NCI-H1417 treated with DMSO at 0.1 percent for 48 hours (cell line): ENCODE results near the gene AKAP1.

Experiments
- DNase-seq: peaks from one replicate; lab custom pipeline; 2025; lab: John Stamatoyannopoulos, UW

The AKAP1 gene

GRCh38 chr17:57165754-57166153, 80.7 kb downstream of the AKAP1 start:
- no peak for DNase-seq

GRCh38 chr17:57166803-57167202, 81.8 kb downstream of the AKAP1 start:
- no peak for DNase-seq

DNA sequence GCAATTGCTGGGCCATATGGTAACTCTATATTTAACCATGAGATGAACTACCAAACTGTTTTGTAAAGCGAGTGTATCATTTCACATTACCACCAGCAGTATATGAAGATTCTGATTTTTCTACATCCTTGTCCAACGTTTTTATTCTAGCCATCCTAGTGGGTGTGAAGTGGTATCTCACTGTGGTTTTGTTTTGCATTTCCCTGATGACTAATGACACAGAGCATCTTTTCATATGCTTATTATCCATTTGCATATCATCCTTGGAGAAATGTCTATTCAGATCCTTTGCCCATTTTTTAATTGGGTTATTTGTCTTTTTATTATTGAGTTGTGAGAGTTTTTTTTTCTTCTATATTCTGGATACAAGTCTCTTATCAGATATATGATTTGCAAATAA, 83.6 kb downstream of the AKAP1 start:
- no peak for DNase-seq

DNA sequence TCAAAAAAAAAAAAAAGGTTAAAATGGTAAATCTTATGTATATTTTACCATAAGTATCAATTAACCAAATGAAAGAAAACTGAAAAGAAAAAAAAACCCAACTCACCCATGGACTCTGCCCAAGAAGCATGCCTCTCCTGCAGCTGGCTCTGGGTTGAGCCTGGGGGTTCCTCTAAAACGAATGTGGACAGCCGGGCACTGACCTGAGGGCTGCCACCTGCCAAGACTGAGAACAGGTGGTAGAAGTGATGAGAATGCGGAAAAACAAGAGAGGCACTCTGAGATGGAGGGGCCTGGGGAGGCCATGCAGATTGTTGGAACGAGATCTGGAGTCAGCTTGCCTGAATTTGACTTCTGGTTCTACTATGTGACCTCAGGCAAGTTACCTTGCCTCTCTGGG, 85.8 kb downstream of the AKAP1 start:
- DNase-seq = no peak
